ENCODE measurements around the gene SHC1. TPM values are rescaled to one million over a fixed set of nuclear protein-coding genes. Genes with fewer than 3 reads are reported as not detected.

SHC1 gene
- total RNA-seq, 2 donors from 2014 or later: 85.0 to 97.2 TPM

GRCh38 chr1:154941333-154942013 lies 29.1 kb downstream of the SHC1 start:
- H3K27ac ChIP-seq: no peak overlapping the region
- H3K36me3 ChIP-seq: no peaks in the 10 kb centered on the region
- H3K27me3 ChIP-seq (replicated peaks; ENCODE audit: insufficient read depth): no peaks in the 10 kb centered on the region
- WGBS: 81% methylated on average over 5 of the region's 5 CpGs
- TF ChIP-seq POLR2A (IDR thresholded peaks at IDR 0.05): no peak
- no peak for TF ChIP-seq POLR2AphosphoS5 (IDR thresholded peaks at IDR 0.05)
- TF ChIP-seq, protein P1, sequence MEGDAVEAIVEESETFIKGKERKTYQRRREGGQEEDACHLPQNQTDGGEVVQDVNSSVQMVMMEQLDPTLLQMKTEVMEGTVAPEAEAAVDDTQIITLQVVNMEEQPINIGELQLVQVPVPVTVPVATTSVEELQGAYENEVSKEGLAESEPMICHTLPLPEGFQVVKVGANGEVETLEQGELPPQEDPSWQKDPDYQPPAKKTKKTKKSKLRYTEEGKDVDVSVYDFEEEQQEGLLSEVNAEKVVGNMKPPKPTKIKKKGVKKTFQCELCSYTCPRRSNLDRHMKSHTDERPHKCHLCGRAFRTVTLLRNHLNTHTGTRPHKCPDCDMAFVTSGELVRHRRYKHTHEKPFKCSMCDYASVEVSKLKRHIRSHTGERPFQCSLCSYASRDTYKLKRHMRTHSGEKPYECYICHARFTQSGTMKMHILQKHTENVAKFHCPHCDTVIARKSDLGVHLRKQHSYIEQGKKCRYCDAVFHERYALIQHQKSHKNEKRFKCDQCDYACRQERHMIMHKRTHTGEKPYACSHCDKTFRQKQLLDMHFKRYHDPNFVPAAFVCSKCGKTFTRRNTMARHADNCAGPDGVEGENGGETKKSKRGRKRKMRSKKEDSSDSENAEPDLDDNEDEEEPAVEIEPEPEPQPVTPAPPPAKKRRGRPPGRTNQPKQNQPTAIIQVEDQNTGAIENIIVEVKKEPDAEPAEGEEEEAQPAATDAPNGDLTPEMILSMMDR (IDR thresholded peaks at IDR 0.05): no peak
- no peaks in the 10 kb centered on the region for H3K9me3 ChIP-seq
- DNase-seq (ENCODE audit: low spot score): no peak
- H3K4me1 ChIP-seq (replicated peaks): peaks cover 20% of the 10 kb centered on the region
- intact Hi-C loops (cut with DNase I): no loop called here
- H3K4me3 ChIP-seq: no peak overlapping the region

DNA sequence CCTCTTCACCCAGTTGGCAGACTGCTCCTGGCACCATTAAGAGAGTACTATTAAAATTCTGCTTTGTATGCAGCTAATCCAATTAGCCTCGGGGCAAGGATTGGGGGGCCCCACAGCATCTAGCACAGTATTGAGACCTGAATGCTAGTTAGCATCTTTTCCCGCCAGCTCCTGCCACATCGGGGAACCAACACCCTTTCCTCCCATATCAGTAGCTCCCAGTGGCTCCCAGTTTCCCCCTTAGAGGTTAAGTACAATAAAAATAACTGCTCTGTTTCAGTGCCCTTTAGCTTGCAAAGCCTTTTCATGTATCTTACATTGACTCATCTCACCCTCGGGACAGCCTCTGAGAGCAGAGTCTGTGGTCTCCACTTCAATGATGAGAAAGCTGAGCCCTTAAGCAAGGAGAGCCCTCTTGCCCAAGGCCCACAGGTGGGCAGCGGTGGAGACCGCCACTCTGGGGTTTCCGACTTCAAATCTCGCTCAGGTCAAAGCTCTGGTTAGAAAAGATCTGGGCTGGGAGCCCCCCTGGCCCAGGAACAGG lies 29.8 kb downstream of the SHC1 start:
- no peaks in the 10 kb centered on the region for H3K36me3 ChIP-seq
- H3K9me3 ChIP-seq: no peaks in the 10 kb centered on the region
- no peak for DNase-seq (ENCODE audit: low spot score)
- intact Hi-C loops (cut with DNase I): no loop called here
- no peak overlapping the region for H3K27ac ChIP-seq
- no peak overlapping the region for H3K4me3 ChIP-seq
- TF ChIP-seq POLR2A (IDR thresholded peaks at IDR 0.05) (no peak), POLR2AphosphoS5 (IDR thresholded peaks at IDR 0.05) (no peak)
- TF ChIP-seq, protein P1 (IDR thresholded peaks at IDR 0.05): no peak
- WGBS: 62% methylated on average over 8 of the region's 8 CpGs
- peaks cover 20% of the 10 kb centered on the region for H3K4me1 ChIP-seq (replicated peaks)
- no peaks in the 10 kb centered on the region for H3K27me3 ChIP-seq (replicated peaks; ENCODE audit: insufficient read depth)

DNA sequence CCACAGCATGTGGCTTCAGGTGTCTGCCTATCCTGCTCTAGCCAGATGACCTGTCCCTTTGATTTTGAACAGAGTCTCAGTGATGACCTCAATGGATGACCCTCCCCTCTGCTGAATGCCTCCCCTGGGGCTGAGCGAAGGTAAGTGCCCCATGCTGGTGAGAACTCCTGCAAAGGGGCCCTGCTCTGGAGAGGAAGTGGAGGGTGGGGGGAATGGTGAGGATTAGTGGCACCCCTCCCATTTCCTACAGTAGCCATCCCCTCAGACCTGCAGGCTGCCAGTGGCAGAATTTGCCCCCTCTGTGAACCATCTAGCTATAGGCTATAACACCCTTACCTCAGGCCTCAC lies 30.4 kb downstream of the SHC1 start:
- no peak overlapping the region for H3K4me3 ChIP-seq
- DNase-seq (ENCODE audit: low spot score): no peak
- 67% methylated on average over 1 of the region's 1 CpG for WGBS
- no peak overlapping the region for H3K27ac ChIP-seq
- H3K27me3 ChIP-seq (replicated peaks; ENCODE audit: insufficient read depth): no peaks in the 10 kb centered on the region
- no peaks in the 10 kb centered on the region for H3K9me3 ChIP-seq
- peaks cover 20% of the 10 kb centered on the region for H3K4me1 ChIP-seq (replicated peaks)
- no peaks in the 10 kb centered on the region for H3K36me3 ChIP-seq
- TF ChIP-seq POLR2AphosphoS5 (IDR thresholded peaks at IDR 0.05) (no peak), POLR2A (IDR thresholded peaks at IDR 0.05) (no peak)
- TF ChIP-seq, protein P1 (IDR thresholded peaks at IDR 0.05): no peak
- intact Hi-C loops (cut with DNase I): no loop called here

GRCh38 chr1:154938604-154939399 lies 31.7 kb downstream of the SHC1 start:
- Histone ChIP-seq H3K27me3 (replicated peaks; ENCODE audit: insufficient read depth) (no peaks in the 10 kb centered on the region), H3K27ac (peak overlapping the region; percentile 99), H3K4me3 (no peak overlapping the region), H3K4me1 (replicated peaks) (peaks cover 20% of the 10 kb centered on the region), H3K36me3 (no peaks in the 10 kb centered on the region), H3K9me3 (no peaks in the 10 kb centered on the region)
- intact Hi-C loops (cut with DNase I): no loop called here
- DNase-seq (ENCODE audit: low spot score): no peak
- WGBS: 93% methylated on average over 7 of the region's 7 CpGs
- TF ChIP-seq POLR2A (IDR thresholded peaks at IDR 0.05) (no peak), POLR2AphosphoS5 (IDR thresholded peaks at IDR 0.05) (no peak)
- TF ChIP-seq, protein P1 (IDR thresholded peaks at IDR 0.05): no peak

Data from prostate gland (tissue), 2 donors.